Nephron progenitor cell (in vitro differentiated cells): ENCODE measurements around the gene NUDT12.

Experiments
- DNase-seq: peaks from one replicate; pipeline ENCODE4 v3.0.0; 2021
- H3K27ac Mint-ChIP-seq: 2 replicates; pipeline ENCODE4 v1.8.0; 2021; ENCODE audit warnings: mild to moderate bottlenecking, moderate library complexity, mixed read lengths
- H3K27me3 Mint-ChIP-seq: 2 replicates; pipeline ENCODE4 v1.8.0; 2021; ENCODE audit warnings: mild to moderate bottlenecking, low read depth, mixed read lengths; ENCODE audit not compliant: poor library complexity
- H3K36me3 Mint-ChIP-seq: 2 replicates; pipeline ENCODE4 v1.8.0; 2021; ENCODE audit warnings: low read depth, mixed read lengths
- H3K4me1 Mint-ChIP-seq: 2 replicates; pipeline ENCODE4 v1.8.0; 2021; ENCODE audit warnings: mixed read lengths
- H3K4me3 Mint-ChIP-seq: 2 replicates; pipeline ENCODE4 v1.8.0; 2021; ENCODE audit warnings: mild to moderate bottlenecking, moderate library complexity, mixed read lengths
- H3K9me3 Mint-ChIP-seq: 2 replicates; pipeline ENCODE4 v1.8.0; 2021; ENCODE audit warnings: mild to moderate bottlenecking, moderate library complexity, mixed read lengths
- CTCF ChIP-seq: fragments of 200-600 bp; sonication (generic); IDR thresholded peaks from 2 replicates; pipeline ENCODE4 v1.5.0; 2021; ENCODE audit warnings: antibody characterized with exemption

Gene NUDT12

GRCh38 chr5:103598997-103599566 is 36.5 kb upstream of the NUDT12 start:
- no peak for TF ChIP-seq CTCF
- Mint-ChIP-seq H3K4me1 (no peaks in the 10 kb centered on the region), H3K36me3 (no peaks in the 10 kb centered on the region), H3K9me3 (no peaks in the 10 kb centered on the region), H3K27ac (no peak overlapping the region), H3K4me3 (no peak overlapping the region), H3K27me3 (no peaks in the 10 kb centered on the region)
- no peak for DNase-seq

GRCh38 chr5:103590221-103590620 is 27.6 kb upstream of the NUDT12 start:
- no peak for DNase-seq
- H3K36me3 Mint-ChIP-seq, result no peaks in the 10 kb centered on the region
- H3K4me3 Mint-ChIP-seq, result no peak overlapping the region
- H3K4me1 Mint-ChIP-seq, result peaks cover 5% of the 10 kb centered on the region
- H3K27ac Mint-ChIP-seq, result no peak overlapping the region
- no peak for TF ChIP-seq CTCF
- H3K27me3 Mint-ChIP-seq, result no peaks in the 10 kb centered on the region
- no peaks in the 10 kb centered on the region for H3K9me3 Mint-ChIP-seq

GRCh38 chr5:103589776-103590175 is 27.2 kb upstream of the NUDT12 start:
- H3K4me3 Mint-ChIP-seq, result no peak overlapping the region
- H3K27me3 Mint-ChIP-seq, result no peaks in the 10 kb centered on the region
- no peak for DNase-seq
- no peak overlapping the region for H3K27ac Mint-ChIP-seq
- peaks cover 5% of the 10 kb centered on the region for H3K4me1 Mint-ChIP-seq
- H3K9me3 Mint-ChIP-seq, result no peaks in the 10 kb centered on the region
- no peaks in the 10 kb centered on the region for H3K36me3 Mint-ChIP-seq
- no peak for TF ChIP-seq CTCF

- Mint-ChIP-seq H3K4me3 (no peak overlapping the region), H3K9me3 (no peaks in the 10 kb centered on the region), H3K27ac (no peak overlapping the region), H3K36me3 (no peaks in the 10 kb centered on the region), H3K4me1 (peaks cover 5% of the 10 kb centered on the region), H3K27me3 (no peaks in the 10 kb centered on the region)
- TF ChIP-seq CTCF, result no peak
- DNase-seq, result no peak
Observed at GRCh38 chr5:103589357-103589756, 26.8 kb upstream of the NUDT12 start.

DNA sequence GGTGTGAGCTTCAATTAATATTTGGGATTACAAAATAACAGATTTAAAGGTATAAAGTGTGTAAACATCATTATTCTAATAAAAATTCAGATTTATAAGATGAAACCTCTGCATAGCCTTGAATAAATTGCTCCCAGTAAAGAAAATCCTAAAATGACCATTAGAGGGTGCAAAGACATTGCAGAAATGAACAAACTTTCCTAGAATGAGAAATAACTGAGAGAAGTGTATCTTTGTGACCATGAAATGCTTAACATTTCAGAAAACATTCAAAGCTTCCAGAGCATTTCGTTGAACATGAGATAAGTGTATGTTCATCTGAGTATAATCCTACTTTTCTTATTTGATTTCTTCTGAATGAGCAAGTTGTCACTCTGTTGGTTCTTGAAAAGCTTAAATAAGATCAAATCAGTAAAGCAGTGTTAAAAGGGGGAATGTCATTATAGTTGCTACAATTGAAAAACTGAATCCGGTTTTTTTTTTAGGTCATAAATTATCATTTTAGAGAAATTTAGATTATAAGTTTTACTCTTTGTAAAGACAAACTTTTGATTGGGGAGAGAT is 24.7 kb upstream of the NUDT12 start:
- no peaks in the 10 kb centered on the region for H3K27me3 Mint-ChIP-seq
- no peak overlapping the region for H3K27ac Mint-ChIP-seq
- no peak overlapping the region for H3K4me3 Mint-ChIP-seq
- no peaks in the 10 kb centered on the region for H3K9me3 Mint-ChIP-seq
- DNase-seq, result no peak
- TF ChIP-seq CTCF, result peak; percentile 53
- H3K4me1 Mint-ChIP-seq, result peaks cover 5% of the 10 kb centered on the region
- no peaks in the 10 kb centered on the region for H3K36me3 Mint-ChIP-seq

DNA sequence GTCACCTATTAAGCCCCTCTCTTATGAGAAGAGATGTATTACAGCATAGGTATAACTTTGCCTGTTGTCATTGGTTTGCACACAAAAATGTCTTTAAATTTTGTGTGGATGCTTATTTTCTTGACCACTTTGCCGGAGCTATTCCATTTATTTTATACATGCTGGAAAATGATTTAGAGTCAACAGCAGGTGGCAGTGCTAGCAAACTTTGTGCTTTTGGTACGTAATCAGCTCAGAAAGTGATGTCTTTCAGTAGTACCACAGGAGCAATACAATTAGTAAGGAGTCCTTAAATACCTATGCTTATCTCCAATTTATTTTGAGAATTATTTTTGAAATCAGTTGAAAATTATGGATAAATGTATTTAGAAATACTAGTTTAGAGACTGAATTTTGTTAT is 19.8 kb upstream of the NUDT12 start:
- H3K27me3 Mint-ChIP-seq, result no peaks in the 10 kb centered on the region
- no peaks in the 10 kb centered on the region for H3K36me3 Mint-ChIP-seq
- DNase-seq, result peak; percentile 41
- H3K9me3 Mint-ChIP-seq, result no peaks in the 10 kb centered on the region
- H3K4me1 Mint-ChIP-seq, result no peaks in the 10 kb centered on the region
- TF ChIP-seq CTCF, result peak; percentile 49
- H3K4me3 Mint-ChIP-seq, result no peak overlapping the region
- H3K27ac Mint-ChIP-seq, result no peak overlapping the region
